ENCODE data around the gene S100A9.

S100A9 gene

DNA sequence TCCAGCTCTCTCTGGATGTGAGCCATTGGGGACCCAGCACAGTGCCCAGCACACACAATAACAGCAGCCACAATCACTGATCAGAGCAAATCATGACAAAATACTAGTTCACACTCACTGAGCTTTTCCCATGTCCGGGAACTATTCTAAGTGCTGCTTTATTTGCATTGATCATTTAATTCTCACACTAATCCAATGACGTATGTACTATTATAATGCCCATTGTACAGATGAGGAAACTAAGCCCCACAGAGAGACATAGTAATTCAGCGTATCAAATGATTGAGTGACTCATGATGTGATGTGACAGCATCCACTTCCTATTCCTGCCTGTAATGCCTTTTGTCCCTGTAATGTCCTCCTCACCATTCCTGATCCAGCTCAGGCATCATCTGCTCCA lies 35.2 kb downstream of the S100A9 start:
- H3K27ac ChIP-seq, result no peak overlapping the region
- TF ChIP-seq CTCF (IDR thresholded peaks at IDR 0.05) (no peak), ZFX (IDR thresholded peaks at IDR 0.05; ENCODE audit: borderline replicate concordance) (no peak)

DNA sequence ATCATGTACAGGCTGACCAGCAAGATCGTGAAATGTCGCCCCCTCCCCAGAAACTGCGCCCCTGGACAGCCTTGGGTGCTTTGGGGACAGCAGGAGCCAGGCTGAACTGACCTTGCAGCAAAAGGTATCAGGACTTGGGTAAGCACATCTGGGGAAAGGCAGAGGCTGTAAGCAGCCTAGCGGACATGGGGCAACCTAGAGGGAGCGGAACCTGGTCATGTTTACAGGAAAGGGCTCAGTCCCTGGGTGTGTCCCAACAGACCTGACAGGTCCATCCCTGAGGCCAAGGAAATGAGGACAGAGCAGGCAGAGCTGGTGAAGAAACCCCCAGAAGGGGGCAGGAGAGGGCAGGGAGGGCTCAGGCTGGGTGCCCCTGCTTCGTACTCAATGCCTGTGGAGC lies 36.3 kb downstream of the S100A9 start:
- no peak overlapping the region for H3K27ac ChIP-seq
- no peak for TF ChIP-seq CTCF (IDR thresholded peaks at IDR 0.05)
- no peak for TF ChIP-seq ZFX (IDR thresholded peaks at IDR 0.05; ENCODE audit: borderline replicate concordance)

DNA sequence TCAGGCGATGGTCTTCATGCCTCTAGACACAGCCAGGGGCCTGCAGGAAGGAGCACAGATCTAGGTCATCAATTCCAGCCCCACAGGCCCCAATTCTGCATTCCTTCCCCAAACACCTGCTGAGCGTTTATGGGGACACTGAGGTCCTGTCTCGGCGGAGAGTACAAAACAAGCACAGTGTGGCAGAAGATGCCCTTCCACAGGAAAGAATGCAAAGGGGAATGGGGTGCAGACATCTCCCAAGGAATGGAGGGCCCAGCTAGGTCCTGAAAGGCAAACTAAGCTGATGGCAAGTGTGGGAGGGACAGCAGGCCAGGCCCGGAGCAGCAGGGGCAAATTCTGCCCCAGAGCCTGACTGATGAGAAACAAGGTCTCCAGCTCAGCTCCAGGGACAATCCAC lies 36.7 kb downstream of the S100A9 start:
- H3K27ac ChIP-seq, result no peak overlapping the region
- TF ChIP-seq ZFX (IDR thresholded peaks at IDR 0.05; ENCODE audit: borderline replicate concordance) (no peak), CTCF (IDR thresholded peaks at IDR 0.05) (no peak)

- no peak overlapping the region for H3K27ac ChIP-seq
- no peak for TF ChIP-seq ZFX (IDR thresholded peaks at IDR 0.05; ENCODE audit: borderline replicate concordance)
- TF ChIP-seq CTCF (IDR thresholded peaks at IDR 0.05), result no peak
These were observed 37.6 kb downstream of the S100A9 start for GRCh38 chr1:153395136-153395685.

- no peak overlapping the region for H3K27ac ChIP-seq
- no peak for TF ChIP-seq CTCF (IDR thresholded peaks at IDR 0.05)
- no peak for TF ChIP-seq ZFX (IDR thresholded peaks at IDR 0.05; ENCODE audit: borderline replicate concordance)
These were observed 38.1 kb downstream of the S100A9 start for GRCh38 chr1:153395776-153396175.

- TF ChIP-seq CTCF (IDR thresholded peaks at IDR 0.05), result no peak
- no peak for TF ChIP-seq ZFX (IDR thresholded peaks at IDR 0.05; ENCODE audit: borderline replicate concordance)
- H3K27ac ChIP-seq, result no peak overlapping the region
These were observed 38.8 kb downstream of the S100A9 start for GRCh38 chr1:153396461-153396860.

- no peak for TF ChIP-seq ZFX (IDR thresholded peaks at IDR 0.05; ENCODE audit: borderline replicate concordance)
- no peak for TF ChIP-seq CTCF (IDR thresholded peaks at IDR 0.05)
- H3K27ac ChIP-seq, result no peak overlapping the region
These were observed 39.6 kb downstream of the S100A9 start for GRCh38 chr1:153397051-153397923.
